NCI-H2227 treated with DMSO at 0.1 percent for 48 hours (cell line): ENCODE data around the gene HPSE.
"Not testable (repeated sequence)": the region's sequence is repeated elsewhere in the genome, so short reads cannot be mapped to it uniquely, and the experiment has no call there.

ENCODE experiments used
- DNase-seq: peaks from one replicate; lab custom pipeline; 2025; lab: John Stamatoyannopoulos, UW

The HPSE gene

GRCh38 chr4:83331956-83332355 lies 2.7 kb downstream of the HPSE start:
- DNase-seq, result no peak

DNA sequence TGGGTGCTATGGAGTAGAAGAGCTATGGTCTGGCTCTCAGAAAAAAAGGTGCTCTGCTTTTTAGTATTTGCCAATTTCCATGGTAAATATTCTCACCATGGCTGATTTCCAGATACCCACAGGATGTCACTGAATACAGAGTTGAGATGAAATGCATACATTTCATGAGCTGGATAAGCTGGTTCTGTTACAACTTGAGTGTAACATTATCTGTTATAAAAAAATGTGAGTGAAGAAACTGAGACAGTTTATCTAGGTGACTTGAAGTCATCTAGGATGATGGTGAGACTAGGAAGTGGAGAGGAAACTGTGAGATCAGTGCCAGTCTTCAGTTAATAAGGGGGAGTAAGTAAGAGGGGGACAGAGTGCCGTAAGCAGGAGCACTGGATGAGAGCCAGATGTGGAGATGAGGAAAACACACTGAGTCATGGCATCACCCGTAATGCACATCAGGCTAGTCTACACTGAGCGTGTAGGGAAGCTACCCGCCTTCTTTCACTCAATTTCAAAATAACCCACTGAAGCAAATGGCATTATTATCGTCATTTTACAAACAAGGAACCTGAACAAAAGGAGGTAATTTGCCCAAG lies 5.0 kb downstream of the HPSE start:
- DNase-seq, result no peak

GRCh38 chr4:83328521-83329187 lies 6.0 kb downstream of the HPSE start:
- DNase-seq, result no peak

- no peak for DNase-seq
Observed at GRCh38 chr4:83326546-83326945, 8.1 kb downstream of the HPSE start.

GRCh38 chr4:83325306-83325705 lies 9.3 kb downstream of the HPSE start:
- DNase-seq, result not testable (repeated sequence)

DNA sequence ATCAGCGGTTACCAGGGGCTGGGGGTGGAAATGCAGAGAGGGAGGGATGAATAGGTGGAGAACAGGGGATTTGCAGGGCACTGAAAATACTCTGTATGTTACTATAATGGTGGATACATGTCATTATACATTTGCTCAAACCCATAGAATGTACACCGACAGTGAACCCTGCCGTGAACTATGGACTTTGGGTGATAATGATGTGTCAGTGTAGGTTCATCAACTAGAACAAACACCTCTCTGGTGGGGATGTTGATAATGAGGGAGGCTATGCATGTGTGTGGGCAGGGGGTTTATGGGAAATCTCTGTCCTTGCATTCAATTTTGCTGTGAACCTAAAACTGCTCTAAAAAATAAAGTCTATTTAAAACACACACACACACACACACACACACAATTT lies 11.5 kb downstream of the HPSE start:
- no peak for DNase-seq

GRCh38 chr4:83320548-83320947 lies 14.1 kb downstream of the HPSE start:
- no peak for DNase-seq

DNA sequence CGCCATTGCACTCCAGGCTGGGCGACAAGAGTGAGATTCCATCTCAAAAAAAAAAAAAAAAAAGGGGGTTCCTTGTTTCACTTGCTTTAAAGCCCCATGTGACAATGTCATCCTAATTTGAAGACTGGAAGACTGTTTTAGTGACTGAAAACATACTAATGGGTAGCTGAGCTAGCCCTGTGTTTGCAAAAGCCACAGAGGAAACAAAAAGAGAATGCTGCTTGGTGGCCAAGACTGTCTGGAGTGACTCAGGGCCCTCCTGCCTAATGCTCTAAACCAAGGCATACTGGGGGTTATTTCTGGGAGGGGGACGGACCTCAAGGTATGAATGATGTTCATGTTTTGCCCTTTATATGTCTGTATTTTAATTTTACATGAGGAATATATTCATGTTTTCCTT lies 16.0 kb downstream of the HPSE start:
- no peak for DNase-seq

DNA sequence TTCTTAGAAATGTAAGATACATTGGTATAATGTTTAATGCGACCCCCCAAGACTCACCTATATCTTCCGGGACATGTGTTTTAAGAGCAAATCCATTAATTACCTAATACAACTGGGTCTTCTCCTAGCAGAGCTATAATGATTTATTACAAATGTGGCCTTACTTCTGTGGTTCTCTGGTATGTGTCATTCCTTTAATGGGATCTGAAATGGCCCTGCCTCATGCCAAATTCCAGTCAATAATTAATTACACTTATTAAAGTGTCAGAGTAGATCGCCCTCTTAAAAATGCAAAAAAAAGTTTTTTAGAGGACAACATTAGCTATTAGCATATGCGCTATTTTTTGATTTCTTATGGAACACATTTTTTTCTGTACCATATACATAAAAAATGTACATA lies 17.0 kb downstream of the HPSE start:
- no peak for DNase-seq

GRCh38 chr4:83316459-83317165 lies 18.0 kb downstream of the HPSE start:
- no peak for DNase-seq

DNA sequence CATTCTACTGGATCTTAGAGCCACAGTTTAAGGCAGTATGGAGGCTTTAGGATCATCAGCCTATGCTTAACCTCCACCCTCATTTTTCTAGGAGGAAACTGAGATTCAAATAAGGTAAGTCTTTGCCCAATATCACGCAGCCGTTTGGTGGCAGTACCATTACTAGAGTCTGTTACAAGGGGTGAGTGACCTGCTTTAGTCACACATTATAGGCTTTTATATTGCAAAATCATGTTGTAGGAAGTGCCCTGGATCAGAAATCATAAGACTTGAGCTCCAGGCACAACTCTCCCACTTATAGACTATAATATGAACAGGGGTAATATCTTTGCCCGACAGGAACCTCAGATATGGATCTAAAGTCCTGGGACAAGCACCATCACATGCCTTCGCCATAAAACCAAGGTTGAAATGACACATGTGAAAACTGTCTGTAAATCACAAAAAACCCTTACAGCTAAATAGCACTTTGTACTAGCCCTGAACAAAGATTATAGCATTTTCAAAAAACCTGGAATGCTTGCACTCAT lies 19.2 kb downstream of the HPSE start:
- no peak for DNase-seq

GRCh38 chr4:83308672-83309071 lies 26.0 kb downstream of the HPSE start:
- no peak for DNase-seq

DNA sequence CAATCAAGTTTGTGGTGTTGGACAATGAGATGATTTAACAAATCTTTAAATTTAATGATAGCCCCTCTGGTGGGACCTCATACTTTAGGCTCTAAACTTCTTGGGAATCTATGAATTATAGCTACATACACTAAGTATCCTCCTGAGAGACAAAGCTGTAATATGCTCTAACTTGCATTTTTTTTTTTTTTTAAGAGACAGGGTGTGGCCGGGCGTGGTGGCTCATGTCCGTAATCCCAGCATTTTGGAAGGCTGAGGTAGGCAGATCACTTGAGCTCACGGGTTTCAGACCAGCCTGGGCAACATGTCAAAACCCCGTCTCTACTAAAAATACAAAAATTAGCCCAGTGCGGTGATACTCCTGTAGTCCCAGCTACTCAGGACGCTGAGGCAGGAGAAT lies 26.7 kb downstream of the HPSE start:
- no peak for DNase-seq

- DNase-seq, result no peak
Observed at GRCh38 chr4:83305187-83305586, 29.5 kb downstream of the HPSE start.

DNA sequence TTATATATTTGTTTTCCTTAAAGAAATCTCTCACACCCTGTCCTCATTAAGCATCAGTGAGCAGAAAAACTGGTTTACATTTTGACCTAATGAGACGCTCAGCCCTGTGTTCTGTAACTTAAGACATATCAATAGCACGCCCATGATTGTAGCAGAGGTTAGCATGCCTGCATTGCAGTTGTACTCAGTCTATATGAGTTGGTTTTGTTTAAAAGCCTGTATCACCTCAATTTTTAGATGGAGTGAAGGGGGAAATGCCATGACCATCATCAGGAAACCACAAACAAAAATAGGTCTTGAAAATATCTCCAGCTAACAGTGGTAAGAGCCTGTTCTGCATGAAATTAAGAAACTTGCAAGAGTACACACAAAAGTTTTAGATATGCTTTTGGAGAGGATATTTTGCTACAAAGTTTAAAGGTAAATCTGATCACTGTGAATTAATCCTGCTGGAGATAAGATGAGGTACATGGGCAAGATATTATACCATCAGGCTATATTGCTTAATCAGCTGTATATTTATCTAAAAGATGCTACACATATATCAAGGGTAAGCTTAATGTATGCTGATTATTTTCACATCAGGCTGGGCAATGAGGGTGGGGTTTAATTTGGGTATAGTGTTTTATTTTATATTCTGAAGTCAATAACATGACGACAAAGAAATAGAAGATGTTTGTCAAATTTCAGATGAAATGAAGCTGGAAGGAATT lies 36.9 kb downstream of the HPSE start:
- no peak for DNase-seq

GRCh38 chr4:83293305-83294046 lies 41.2 kb downstream of the HPSE start:
- no peak for DNase-seq

- DNase-seq, result not testable (repeated sequence)
Observed at GRCh38 chr4:83290059-83290774, 44.4 kb downstream of the HPSE start.

DNA sequence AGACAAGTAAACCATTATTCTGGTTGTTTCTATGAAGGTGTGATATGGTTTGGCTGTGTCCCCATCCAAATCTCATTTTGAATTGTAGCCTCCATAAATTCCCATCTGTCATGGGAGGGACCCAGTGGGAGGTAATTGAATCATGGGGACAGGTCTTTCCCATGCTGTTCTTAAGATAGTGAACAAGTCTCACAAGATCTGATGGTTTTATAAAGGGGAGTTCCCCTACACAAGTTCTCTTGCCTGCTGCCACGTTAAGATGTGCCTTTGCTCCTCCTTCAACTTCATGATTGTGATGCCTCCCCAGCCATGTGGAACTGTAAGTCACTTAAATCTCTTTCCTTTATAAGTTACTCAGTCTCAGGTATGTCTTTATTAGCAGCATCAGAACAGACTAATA lies 46.3 kb downstream of the HPSE start:
- DNase-seq, result not testable (repeated sequence)

GRCh38 chr4:83285055-83285407 lies 49.6 kb downstream of the HPSE start:
- no peak for DNase-seq

DNA sequence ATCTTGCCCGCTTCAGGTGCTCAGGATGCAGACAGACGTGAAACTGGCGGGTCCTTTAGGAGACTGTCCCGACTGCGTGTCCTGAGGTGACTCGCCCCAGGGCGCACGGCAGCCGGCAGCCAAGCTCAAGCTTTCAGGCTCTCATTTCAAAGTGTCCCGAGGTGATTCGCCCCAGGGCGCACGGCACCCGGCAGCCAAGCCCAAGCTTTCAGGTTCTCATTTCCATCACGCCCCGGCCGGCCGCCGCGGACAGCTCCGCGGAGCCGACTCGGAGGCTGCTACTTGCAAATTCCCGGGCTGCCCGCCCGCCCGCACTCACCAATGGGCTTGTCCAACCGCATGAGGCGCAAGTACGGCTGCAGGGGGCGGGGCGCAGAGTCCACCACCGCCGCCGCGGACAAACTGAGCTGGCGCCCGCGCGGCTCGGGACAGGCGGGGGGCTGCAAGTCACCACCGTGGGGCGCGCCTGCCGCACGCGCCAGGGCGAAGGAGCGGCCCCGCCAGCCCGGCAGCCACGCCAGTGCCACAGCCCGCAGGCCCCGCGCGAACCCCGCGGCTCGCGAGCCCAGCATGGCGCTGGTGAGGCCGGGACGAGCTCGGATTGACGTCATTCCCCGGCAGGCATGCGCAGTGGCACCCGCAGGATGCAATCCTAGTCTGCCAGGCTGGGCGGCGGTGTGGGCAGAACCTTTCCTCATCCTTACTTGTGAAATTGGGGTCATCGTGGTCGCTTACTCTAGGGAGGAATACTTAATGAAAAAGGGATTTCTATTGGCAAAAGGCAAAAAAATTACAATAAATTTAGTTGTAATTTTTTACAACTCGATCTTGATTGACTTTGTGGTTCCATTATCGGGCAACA lies 50.2 kb downstream of the HPSE start, which contains the start of gene COQ2:
Gene COQ2 (minus strand): TSS at position 606 of the 862 bp plus-strand sequence. CDS start 34 bp downstream, at position 572.
- DNase-seq, result peak; percentile 78
